GM19043 (cell line): ENCODE results near the gene NAALADL2.
"Not testable (repeated sequence)": the region's sequence is repeated elsewhere in the genome, so short reads cannot be mapped to it uniquely, and the experiment has no call there.

Experiments
- ATAC-seq: cut with Tn5 transposase; IDR thresholded peaks from one replicate; pipeline ENCODE4 v1.9.1; 2021; ENCODE audit warnings: low read depth; ENCODE audit not compliant: unreplicated experiment

Gene NAALADL2

GRCh38 chr3:175787109-175787508 lies 928.0 kb downstream of the NAALADL2 start:
- ATAC-seq, result not testable (repeated sequence)

- no peak for ATAC-seq
Observed at GRCh38 chr3:175792245-175792644, 933.1 kb downstream of the NAALADL2 start.

GRCh38 chr3:175798326-175798725 lies 939.2 kb downstream of the NAALADL2 start:
- no peak for ATAC-seq

- no peak for ATAC-seq
Observed at GRCh38 chr3:175805825-175806224, 946.7 kb downstream of the NAALADL2 start.

- ATAC-seq, result no peak
Observed at GRCh38 chr3:175807175-175807574, 948.0 kb downstream of the NAALADL2 start.

GRCh38 chr3:175818811-175819464 lies 959.8 kb downstream of the NAALADL2 start:
- no peak for ATAC-seq

- ATAC-seq, result not testable (repeated sequence)
Observed at GRCh38 chr3:175822766-175823491, 963.8 kb downstream of the NAALADL2 start.

GRCh38 chr3:175825016-175825580 lies 966.0 kb downstream of the NAALADL2 start:
- not testable (repeated sequence) for ATAC-seq

GRCh38 chr3:175826759-175827158 lies 967.6 kb downstream of the NAALADL2 start:
- ATAC-seq, result no peak

GRCh38 chr3:175829809-175830208 lies 970.7 kb downstream of the NAALADL2 start:
- ATAC-seq, result not testable (repeated sequence)

GRCh38 chr3:175835763-175836162 lies 976.6 kb downstream of the NAALADL2 start:
- ATAC-seq, result not testable (repeated sequence)

GRCh38 chr3:175836617-175837016 lies 977.5 kb downstream of the NAALADL2 start:
- ATAC-seq, result no peak

GRCh38 chr3:175837962-175838361 lies 978.8 kb downstream of the NAALADL2 start:
- no peak for ATAC-seq

GRCh38 chr3:175839366-175840005 lies 980.4 kb downstream of the NAALADL2 start:
- no peak for ATAC-seq

GRCh38 chr3:175851541-175851940 lies 992.4 kb downstream of the NAALADL2 start:
- ATAC-seq, result no peak

GRCh38 chr3:175852560-175852959 lies 993.4 kb downstream of the NAALADL2 start:
- ATAC-seq, result no peak

- no peak for ATAC-seq
Observed at GRCh38 chr3:175857666-175858270, 998.6 kb downstream of the NAALADL2 start.
